Neural cell (in vitro differentiated cells): ENCODE results near the gene MYF6. TPM values are rescaled to one million over a fixed set of nuclear protein-coding genes. Genes with fewer than 3 reads are reported as not detected.

Experiments
- H2AFZ ChIP-seq: fragments of 200-600, 300-800 bp; sonication (generic), shearing (Covaris generic); 2 replicates; pipeline ENCODE4 v1.6.0; 2014; ENCODE audit warnings: low read depth, mild to moderate bottlenecking, antibody characterized with exemption, low read length, moderate library complexity
- H3F3A ChIP-seq: fragments of 200-600 bp; shearing (Covaris generic); 2 replicates; pipeline ENCODE4 v1.6.1; 2016; ENCODE audit warnings: mild to moderate bottlenecking, moderate library complexity, mixed read lengths, antibody characterized with exemption, low read length; ENCODE audit not compliant: insufficient read depth, poor library complexity, severe bottlenecking
- H3K27ac ChIP-seq: fragments of 200-600, 300-800 bp; sonication (generic), shearing (Covaris generic); 2 replicates; pipeline ENCODE4 v1.5.1; 2014; ENCODE audit warnings: mild to moderate bottlenecking, low read length, moderate library complexity
- H3K27me3 ChIP-seq: fragments of 300-800, 200-600 bp; sonication (generic), shearing (Covaris generic); 2 replicates; pipeline ENCODE4 v1.6.0; 2014; ENCODE audit warnings: mild to moderate bottlenecking, low read depth, low read length, moderate library complexity; ENCODE audit not compliant: insufficient read depth
- H3K36me3 ChIP-seq: fragments of 300-800, 200-600 bp; sonication (generic), shearing (Covaris generic); 2 replicates; pipeline ENCODE4 v1.5.1; 2014; ENCODE audit warnings: mild to moderate bottlenecking, antibody characterized with exemption, low read length, moderate library complexity; ENCODE audit not compliant: insufficient read depth
- H3K4me2 ChIP-seq: fragments of 300-800, 200-600 bp; sonication (generic), shearing (Covaris generic); 2 replicates; pipeline ENCODE4 v1.6.0; 2014; ENCODE audit warnings: mild to moderate bottlenecking, low read length
- H3K4me3 ChIP-seq: fragments of 300-800, 200-600 bp; sonication (generic), shearing (Covaris generic); 2 replicates; pipeline ENCODE4 v1.5.1; 2014; ENCODE audit warnings: mild to moderate bottlenecking, low read length, moderate library complexity
- H3K79me2 ChIP-seq: fragments of 200-600 bp; shearing (Covaris generic); replicated peaks from 2 replicates; pipeline ENCODE4 v1.6.0; 2014; ENCODE audit warnings: mild to moderate bottlenecking, low read length, moderate library complexity; ENCODE audit not compliant: insufficient read depth
- H3K9ac ChIP-seq: fragments of 300-800, 200-600 bp; sonication (generic), shearing (Covaris generic); 2 replicates; pipeline ENCODE4 v1.6.1; 2016; ENCODE audit warnings: mild to moderate bottlenecking, low read length, mixed read lengths
- H3K9me2 ChIP-seq: fragments of 200-600 bp; shearing (Covaris generic); 2 replicates; pipeline ENCODE4 v1.6.1; 2016; ENCODE audit warnings: mild to moderate bottlenecking, low read length, mixed read lengths; ENCODE audit not compliant: insufficient read depth
- H3K9me3 ChIP-seq: fragments of 200-600, 300-800 bp; sonication (generic), shearing (Covaris generic); 2 replicates; pipeline ENCODE4 v1.6.1; 2016; ENCODE audit warnings: mild to moderate bottlenecking, mixed run types, low read length, moderate library complexity, mixed read lengths
- H4K20me1 ChIP-seq: fragments of 200-600 bp; shearing (Covaris generic); 2 replicates; pipeline ENCODE4 v1.6.1; 2016; ENCODE audit warnings: mild to moderate bottlenecking, mixed run types; ENCODE audit not compliant: insufficient read depth
- EP300 ChIP-seq: fragments of 450-650 bp; conservative IDR thresholded peaks from 2 replicates; pipeline ENCODE4 v1.6.1; 2014; ENCODE audit warnings: antibody characterized with exemption, mild to moderate bottlenecking, moderate library complexity; ENCODE audit not compliant: poor library complexity, severe bottlenecking
- EZH2 ChIP-seq: fragments of 200-600, 300-800 bp; shearing (Covaris generic), sonication (generic); IDR thresholded peaks from 2 replicates; pipeline ENCODE4 v1.6.1; 2014; ENCODE audit warnings: antibody characterized with exemption, low read length, borderline replicate concordance, mild to moderate bottlenecking; ENCODE audit not compliant: insufficient read depth, poor library complexity, severe bottlenecking
- MXI1 ChIP-seq: fragments of 450-650 bp; conservative IDR thresholded peaks from 2 replicates; pipeline ENCODE4 v1.6.1; 2014; ENCODE audit warnings: antibody characterized with exemption, mild to moderate bottlenecking; ENCODE audit not compliant: poor library complexity, severe bottlenecking
- POLR2AphosphoS5 ChIP-seq: IDR thresholded peaks from 2 replicates; pipeline ENCODE4 v1.6.1; 2012
- RAD21 ChIP-seq: fragments of 450-650 bp; conservative IDR thresholded peaks from 2 replicates; pipeline ENCODE4 v1.6.1; 2014; ENCODE audit warnings: antibody characterized with exemption, mild to moderate bottlenecking, moderate library complexity
- SMC3 ChIP-seq: fragments of 450-650 bp; conservative IDR thresholded peaks from 2 replicates; pipeline ENCODE4 v1.6.1; 2014; ENCODE audit warnings: antibody characterized with exemption, mild to moderate bottlenecking, moderate library complexity; ENCODE audit not compliant: poor library complexity
- TAF1 ChIP-seq: IDR thresholded peaks from 2 replicates; pipeline ENCODE4 v1.6.1; 2012; ENCODE audit warnings: low read depth
- polyA plus RNA-seq: library from polyadenylated mRNA; depleted of rRNA; stranded (reverse); fragments of >200 nt; gene quantifications from 2 replicates; pipeline ENCODE4 v1.2.3, GENCODE V29; 2014
- TF ChIP-seq, protein P1 (sequence below): IDR thresholded peaks from 2 replicates; pipeline ENCODE4 v1.6.1; 2012; ENCODE audit warnings: borderline replicate concordance
- TF ChIP-seq, protein P2 (sequence below): fragments of 450-650 bp; IDR thresholded peaks from 2 replicates; pipeline ENCODE4 v1.5.1; 2014; ENCODE audit warnings: antibody characterized with exemption, mild to moderate bottlenecking, moderate library complexity; ENCODE audit not compliant: poor library complexity, severe bottlenecking

MYF6 gene
- polyA plus RNA-seq, 1 donor from 2014 or later, result not detected

DNA sequence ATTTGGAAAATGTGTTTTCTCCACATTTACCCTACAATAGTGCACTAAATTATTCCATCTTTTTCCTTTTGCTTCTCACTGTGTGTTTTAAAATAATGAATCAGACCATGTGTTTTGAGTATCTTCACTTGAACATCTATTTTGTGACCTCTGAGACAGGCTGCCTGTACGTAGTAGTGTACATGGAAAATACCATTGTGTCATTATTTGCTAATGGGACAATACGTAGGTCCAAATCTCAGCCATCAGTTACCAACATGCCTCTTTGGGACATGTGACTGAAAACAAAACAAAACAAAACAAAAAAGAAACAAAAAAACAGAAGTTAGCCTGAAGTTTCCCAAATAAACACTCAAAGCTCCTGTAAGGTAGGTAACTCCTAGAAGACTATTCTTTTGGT, 7.1 kb upstream of the MYF6 start:
- no peak overlapping the region for H2AFZ ChIP-seq
- no peaks in the 10 kb centered on the region for H3F3A ChIP-seq
- H3K9ac ChIP-seq, result no peak overlapping the region
- H3K4me3 ChIP-seq, result no peak overlapping the region
- no peaks in the 10 kb centered on the region for H3K9me2 ChIP-seq
- H3K4me2 ChIP-seq, result no peak overlapping the region
- H4K20me1 ChIP-seq, result no peaks in the 10 kb centered on the region
- TF ChIP-seq, protein P1, sequence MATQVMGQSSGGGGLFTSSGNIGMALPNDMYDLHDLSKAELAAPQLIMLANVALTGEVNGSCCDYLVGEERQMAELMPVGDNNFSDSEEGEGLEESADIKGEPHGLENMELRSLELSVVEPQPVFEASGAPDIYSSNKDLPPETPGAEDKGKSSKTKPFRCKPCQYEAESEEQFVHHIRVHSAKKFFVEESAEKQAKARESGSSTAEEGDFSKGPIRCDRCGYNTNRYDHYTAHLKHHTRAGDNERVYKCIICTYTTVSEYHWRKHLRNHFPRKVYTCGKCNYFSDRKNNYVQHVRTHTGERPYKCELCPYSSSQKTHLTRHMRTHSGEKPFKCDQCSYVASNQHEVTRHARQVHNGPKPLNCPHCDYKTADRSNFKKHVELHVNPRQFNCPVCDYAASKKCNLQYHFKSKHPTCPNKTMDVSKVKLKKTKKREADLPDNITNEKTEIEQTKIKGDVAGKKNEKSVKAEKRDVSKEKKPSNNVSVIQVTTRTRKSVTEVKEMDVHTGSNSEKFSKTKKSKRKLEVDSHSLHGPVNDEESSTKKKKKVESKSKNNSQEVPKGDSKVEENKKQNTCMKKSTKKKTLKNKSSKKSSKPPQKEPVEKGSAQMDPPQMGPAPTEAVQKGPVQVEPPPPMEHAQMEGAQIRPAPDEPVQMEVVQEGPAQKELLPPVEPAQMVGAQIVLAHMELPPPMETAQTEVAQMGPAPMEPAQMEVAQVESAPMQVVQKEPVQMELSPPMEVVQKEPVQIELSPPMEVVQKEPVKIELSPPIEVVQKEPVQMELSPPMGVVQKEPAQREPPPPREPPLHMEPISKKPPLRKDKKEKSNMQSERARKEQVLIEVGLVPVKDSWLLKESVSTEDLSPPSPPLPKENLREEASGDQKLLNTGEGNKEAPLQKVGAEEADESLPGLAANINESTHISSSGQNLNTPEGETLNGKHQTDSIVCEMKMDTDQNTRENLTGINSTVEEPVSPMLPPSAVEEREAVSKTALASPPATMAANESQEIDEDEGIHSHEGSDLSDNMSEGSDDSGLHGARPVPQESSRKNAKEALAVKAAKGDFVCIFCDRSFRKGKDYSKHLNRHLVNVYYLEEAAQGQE, result no peak
- no peak for TF ChIP-seq EZH2
- TF ChIP-seq, protein P2, sequence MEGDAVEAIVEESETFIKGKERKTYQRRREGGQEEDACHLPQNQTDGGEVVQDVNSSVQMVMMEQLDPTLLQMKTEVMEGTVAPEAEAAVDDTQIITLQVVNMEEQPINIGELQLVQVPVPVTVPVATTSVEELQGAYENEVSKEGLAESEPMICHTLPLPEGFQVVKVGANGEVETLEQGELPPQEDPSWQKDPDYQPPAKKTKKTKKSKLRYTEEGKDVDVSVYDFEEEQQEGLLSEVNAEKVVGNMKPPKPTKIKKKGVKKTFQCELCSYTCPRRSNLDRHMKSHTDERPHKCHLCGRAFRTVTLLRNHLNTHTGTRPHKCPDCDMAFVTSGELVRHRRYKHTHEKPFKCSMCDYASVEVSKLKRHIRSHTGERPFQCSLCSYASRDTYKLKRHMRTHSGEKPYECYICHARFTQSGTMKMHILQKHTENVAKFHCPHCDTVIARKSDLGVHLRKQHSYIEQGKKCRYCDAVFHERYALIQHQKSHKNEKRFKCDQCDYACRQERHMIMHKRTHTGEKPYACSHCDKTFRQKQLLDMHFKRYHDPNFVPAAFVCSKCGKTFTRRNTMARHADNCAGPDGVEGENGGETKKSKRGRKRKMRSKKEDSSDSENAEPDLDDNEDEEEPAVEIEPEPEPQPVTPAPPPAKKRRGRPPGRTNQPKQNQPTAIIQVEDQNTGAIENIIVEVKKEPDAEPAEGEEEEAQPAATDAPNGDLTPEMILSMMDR, result no peak
- no peak for TF ChIP-seq TAF1
- no peak for TF ChIP-seq MXI1
- H3K9me3 ChIP-seq, result no peaks in the 10 kb centered on the region
- H3K27me3 ChIP-seq, result no peaks in the 10 kb centered on the region
- H3K79me2 ChIP-seq, result no peaks in the 10 kb centered on the region
- H3K27ac ChIP-seq, result no peak overlapping the region
- H3K36me3 ChIP-seq, result no peaks in the 10 kb centered on the region

DNA sequence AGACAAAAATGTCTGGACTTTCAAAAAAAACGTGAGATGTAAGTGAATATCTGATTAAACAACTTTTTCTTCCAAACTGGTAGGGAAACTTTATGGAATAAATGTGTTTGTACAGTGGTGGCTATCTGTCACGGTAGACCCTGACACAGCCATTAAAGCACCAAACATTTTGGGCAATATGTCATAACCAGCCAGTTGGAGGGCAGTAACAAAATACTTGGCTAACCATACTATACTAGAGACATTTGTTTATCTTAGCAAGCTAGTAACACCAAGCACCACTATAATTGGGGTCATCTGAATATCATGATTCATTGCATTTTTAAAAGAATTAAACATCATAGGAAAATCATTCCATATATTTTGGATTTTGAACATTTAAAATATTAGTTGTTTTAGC, 6.0 kb upstream of the MYF6 start:
- no peaks in the 10 kb centered on the region for H3K36me3 ChIP-seq
- no peaks in the 10 kb centered on the region for H3K27me3 ChIP-seq
- no peaks in the 10 kb centered on the region for H3K9me3 ChIP-seq
- H4K20me1 ChIP-seq, result no peaks in the 10 kb centered on the region
- H3K4me2 ChIP-seq, result no peak overlapping the region
- TF ChIP-seq POLR2AphosphoS5 (no peak), RAD21 (no peak), MXI1 (no peak), EP300 (no peak), SMC3 (no peak), EZH2 (no peak)
- TF ChIP-seq, protein P2, result no peak
- TF ChIP-seq, protein P1, result no peak
- H3K79me2 ChIP-seq, result no peaks in the 10 kb centered on the region
- no peaks in the 10 kb centered on the region for H3K9me2 ChIP-seq
- H3F3A ChIP-seq, result no peaks in the 10 kb centered on the region
- no peak overlapping the region for H2AFZ ChIP-seq
- H3K9ac ChIP-seq, result no peak overlapping the region
- H3K27ac ChIP-seq, result no peak overlapping the region
- no peak overlapping the region for H3K4me3 ChIP-seq
